NCI-H524 treated with DMSO at 0.1 percent for 48 hours (cell line): ENCODE data around the gene LTB4R2.

Experiments
- DNase-seq: peaks from one replicate; lab custom pipeline; 2025; lab: John Stamatoyannopoulos, UW

Gene LTB4R2

DNA sequence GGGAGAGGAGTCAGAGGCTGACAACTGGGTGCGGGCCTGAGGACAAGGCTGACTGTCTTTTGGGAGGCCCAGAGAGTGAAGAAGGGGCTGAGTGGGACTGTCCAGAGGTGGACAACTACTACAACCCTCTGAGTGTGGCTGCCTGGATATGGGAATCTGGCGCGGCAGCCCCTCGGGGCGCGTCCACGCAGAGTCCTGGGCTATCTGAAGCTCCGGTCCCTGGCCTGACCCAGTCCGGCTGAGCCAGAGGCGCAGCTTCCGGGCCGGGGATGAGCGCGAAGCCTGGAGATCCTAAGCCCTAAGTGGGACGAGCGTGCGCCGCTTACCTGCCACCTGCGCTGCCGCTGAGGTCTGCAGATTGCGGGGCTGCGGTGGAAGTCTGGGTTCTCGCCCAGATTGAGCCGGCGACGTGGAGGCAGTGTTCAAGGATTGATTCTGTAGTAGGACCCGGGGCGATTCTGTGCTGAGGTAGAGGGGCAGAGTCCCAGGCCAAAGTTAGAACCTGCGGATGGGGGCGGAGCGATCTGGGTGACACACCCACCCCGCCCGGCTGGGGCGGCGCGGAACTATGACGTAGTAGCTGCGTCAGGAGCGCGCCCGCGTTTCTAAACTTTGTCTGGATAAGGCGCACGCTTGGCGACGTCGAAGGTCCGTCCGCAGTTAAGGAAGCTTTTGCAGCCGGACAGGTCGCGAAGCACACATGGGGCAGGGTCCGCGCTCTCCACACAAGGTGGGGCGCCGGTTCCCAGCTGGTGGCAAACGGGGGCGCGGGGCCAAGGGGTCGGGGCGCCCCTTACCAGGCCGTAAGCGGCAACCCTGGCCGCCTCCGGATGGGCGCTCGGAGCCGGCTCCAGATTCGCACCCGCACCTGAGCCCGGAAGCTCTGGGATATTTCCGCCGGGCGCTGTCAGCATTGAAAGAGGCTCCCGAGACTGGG lies 10.4 kb upstream of the LTB4R2 start, which contains the start of the genes DHRS1 and NOP9:
DHRS1 (minus strand) TSS at position 526 of the 937 bp plus-strand sequence. CDS start 674 bp downstream, outside the sequence.
NOP9 (plus strand) TSS at position 596 of the 937 bp plus-strand sequence; CDS start at position 701, 105 bp downstream.
- no peak for DNase-seq

DNA sequence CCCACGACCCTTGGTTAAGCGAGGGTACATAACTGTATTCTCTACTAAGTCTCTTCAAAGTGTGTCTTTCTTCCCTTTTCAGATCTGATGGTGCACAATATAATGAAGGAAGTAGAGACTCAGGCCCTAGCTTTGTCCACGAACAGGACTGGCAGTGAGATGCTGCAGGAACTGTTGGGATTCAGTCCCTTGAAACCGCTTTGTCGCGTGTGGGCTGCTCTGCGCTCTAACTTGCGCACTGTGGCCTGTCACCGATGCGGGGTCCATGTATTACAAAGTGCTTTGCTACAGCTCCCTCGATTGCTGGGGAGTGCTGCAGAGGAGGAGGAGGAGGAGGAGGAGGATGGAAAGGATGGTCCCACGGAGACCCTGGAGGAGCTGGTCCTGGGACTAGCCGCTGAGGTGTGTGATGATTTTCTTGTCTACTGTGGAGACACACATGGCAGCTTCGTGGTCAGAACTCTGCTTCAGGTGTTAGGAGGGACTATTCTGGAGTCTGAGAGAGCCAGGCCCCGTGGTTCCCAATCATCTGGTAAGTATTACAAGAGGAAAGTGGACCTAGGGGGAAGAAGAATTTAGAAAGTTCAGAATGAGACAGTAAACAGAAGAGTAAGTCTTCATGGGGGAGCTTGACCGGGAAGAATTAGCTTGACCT lies 9.5 kb upstream of the LTB4R2 start:
- DNase-seq: no peak

DNA sequence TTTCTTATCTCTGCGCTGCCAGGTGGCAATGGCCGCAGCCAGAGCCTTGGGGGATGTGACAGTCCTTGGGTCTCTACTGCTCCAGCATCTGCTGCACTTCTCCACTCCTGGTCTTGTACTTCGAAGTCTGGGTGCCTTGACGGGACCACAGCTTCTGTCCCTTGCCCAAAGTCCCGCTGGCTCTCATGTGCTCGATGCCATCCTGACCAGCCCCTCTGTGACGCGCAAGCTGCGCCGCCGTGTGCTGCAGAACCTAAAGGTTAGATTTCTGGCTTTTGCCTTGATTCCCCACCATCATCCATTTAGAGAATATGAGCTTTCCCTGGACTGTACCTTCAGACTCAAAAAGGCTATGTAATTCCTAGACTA lies 5.9 kb upstream of the LTB4R2 start:
- DNase-seq: no peak

DNA sequence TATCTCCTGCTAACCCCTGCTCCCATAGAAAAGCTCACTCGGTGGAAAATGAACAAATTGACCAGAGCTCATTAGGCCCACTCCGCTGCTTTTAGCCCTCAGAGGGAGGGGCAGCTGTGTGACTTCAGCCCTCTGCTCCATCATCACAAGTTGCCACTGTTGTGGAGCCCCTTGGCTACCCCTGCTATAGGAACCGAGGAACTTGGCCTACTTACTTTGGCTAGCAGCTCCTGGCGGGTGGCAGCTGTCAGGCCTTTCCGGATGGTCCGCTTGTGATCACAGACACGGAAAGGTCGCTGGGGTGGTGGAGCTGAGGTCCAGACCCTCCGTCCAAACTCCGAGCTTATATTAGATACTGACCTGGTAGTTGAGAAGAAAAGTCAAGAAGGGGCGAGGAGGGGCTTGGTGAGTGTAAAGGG lies 2.8 kb upstream of the LTB4R2 start:
- no peak for DNase-seq

DNA sequence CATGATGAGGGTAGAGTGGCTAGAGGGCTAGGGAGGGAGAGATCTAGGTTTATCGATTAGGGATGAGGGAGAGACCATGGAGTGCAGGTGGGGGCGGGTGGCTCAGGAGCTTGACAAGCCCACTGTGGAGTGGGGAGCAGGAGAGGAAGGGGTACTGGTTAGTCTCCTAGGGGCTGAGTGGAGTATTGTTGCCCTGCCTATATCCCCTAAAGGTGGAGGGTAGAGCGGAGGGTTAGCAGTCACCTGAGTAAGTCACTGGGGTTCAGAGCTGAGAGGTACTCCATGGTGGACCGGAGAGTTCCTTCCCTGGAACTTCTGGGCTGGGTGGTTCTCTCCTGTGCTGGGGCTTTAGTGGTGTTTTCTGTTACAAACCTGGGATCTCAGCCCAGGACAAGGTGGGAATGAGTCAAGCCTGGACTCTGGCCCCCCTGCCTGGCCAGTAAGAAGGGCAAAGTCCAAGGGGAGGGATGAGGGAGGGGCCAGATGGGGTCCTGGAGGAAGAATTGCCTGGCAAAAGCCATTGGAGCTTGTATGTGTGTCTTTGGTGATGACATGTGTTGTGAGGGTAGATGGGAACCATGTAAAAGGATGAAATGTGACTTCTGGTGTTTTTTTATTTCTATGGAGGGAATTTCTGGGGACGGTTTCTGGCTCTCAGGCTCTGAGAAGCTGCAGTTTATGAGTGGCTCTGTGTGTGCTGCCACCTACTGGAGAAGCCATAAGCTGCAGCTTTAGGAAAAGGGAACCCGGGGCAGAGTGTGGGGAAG lies 2.2 kb upstream of the LTB4R2 start, which contains the start of gene CIDEB:
CIDEB (minus strand) TSS at position 403 of the 767 bp plus-strand sequence; CDS start at position 284, 119 bp downstream.
- no peak for DNase-seq

DNA sequence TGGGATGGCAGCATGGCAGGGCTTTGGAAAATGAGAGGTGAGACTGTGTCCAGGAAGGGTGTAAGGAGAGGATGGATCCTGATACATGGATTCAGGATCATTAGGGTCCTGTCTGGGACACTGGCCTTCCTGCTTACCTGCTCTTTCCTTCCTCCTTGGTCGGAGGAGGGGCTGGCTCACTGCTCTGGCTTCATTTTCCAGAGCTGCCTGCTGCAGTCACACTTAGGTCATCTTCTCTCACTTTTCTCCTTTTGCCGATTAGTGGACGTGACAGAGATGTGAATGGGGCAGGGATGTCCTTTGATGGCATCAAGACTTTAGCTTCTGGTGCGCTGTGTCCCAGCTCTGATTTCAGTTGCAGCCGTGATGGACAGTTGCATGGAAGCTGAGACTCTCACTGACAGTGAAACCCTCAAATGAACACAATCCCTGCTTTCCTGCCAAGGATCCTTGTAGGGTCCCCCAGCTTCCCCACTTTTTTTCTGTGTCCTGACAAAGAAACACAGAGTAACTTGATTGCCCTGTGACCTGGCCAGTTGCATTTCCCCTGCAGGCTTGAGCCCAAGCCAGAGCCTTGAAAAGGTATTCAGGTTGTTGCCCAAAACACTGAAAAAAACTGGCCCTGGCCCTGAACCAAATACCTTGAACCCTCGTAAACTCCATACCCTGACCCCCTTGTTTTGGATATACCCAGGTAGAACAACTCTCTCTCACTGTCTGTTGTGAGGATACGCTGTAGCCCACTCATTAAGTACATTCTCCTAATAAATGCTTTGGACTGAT lies 1.4 kb upstream of the LTB4R2 start:
- no peak for DNase-seq

DNA sequence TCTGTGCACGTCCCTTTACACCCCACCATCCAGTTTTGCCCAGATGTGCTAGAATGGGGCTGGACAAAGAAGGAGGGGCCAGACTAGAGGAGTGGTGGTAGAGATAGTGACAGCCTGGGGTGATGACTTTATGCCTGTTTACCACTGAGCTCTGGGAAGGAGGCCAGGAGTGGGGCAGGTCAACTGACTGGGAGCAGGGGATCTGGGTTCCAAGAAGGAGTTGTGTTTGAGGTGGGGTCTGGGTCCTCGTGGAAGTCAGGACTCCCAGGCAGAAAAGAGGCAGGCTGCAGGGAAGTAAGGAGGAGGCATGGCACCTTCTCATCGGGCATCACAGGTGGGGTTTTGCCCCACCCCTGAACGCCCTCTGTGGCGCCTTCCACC lies 315 bp downstream of the LTB4R2 start:
- no peak for DNase-seq

DNA sequence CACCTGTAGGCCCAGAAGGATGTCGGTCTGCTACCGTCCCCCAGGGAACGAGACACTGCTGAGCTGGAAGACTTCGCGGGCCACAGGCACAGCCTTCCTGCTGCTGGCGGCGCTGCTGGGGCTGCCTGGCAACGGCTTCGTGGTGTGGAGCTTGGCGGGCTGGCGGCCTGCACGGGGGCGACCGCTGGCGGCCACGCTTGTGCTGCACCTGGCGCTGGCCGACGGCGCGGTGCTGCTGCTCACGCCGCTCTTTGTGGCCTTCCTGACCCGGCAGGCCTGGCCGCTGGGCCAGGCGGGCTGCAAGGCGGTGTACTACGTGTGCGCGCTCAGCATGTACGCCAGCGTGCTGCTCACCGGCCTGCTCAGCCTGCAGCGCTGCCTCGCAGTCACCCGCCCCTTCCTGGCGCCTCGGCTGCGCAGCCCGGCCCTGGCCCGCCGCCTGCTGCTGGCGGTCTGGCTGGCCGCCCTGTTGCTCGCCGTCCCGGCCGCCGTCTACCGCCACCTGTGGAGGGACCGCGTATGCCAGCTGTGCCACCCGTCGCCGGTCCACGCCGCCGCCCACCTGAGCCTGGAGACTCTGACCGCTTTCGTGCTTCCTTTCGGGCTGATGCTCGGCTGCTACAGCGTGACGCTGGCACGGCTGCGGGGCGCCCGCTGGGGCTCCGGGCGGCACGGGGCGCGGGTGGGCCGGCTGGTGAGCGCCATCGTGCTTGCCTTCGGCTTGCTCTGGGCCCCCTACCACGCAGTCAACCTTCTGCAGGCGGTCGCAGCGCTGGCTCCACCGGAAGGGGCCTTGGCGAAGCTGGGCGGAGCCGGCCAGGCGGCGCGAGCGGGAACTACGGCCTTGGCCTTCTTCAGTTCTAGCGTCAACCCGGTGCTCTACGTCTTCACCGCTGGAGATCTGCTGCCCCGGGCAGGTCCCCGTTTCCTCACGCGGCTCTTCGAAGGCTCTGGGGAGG lies 985 bp downstream of the LTB4R2 start, which contains the start of gene LTB4R:
LTB4R (plus strand) TSS at position 857 of the 959 bp plus-strand sequence. CDS start 4,150 bp downstream, outside the sequence.
- DNase-seq: no peak

DNA sequence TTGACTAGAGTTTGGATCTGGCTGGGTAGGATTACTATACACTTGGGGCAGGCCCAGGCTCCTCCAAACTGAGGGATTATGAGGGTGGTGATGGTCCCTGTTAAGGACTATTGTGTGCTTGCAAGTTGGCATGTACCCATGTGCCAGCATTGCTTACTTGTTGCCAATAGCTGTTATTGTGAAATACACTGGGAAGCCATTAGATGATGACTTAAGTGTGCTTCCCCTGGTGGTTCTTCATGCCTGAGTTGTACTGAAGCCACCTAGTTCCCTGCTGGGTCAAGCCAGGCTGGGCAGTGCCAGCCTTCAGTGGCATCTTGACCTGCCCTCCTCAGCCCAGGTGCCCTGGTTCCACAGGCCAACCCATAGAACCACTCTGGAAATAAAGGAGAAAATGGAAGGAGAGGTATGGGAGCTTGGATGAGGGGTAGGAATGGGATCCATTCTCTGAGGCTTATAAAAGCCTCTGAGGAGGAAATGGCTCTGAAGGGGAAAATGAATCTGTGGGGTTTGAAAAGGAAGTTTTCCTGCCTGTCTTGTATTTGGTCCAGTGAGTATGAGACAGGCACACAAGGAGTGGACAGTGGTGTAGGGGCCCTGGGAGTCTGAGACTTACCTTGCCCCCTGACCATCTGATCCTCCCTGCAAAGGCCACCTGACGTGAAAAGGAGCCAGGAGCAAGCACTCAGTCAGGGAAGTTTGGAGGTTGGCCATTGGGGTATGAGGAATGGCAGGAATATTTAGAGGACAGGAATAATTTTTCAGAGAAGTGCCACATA lies 2.1 kb downstream of the LTB4R2 start:
- no peak for DNase-seq

DNA sequence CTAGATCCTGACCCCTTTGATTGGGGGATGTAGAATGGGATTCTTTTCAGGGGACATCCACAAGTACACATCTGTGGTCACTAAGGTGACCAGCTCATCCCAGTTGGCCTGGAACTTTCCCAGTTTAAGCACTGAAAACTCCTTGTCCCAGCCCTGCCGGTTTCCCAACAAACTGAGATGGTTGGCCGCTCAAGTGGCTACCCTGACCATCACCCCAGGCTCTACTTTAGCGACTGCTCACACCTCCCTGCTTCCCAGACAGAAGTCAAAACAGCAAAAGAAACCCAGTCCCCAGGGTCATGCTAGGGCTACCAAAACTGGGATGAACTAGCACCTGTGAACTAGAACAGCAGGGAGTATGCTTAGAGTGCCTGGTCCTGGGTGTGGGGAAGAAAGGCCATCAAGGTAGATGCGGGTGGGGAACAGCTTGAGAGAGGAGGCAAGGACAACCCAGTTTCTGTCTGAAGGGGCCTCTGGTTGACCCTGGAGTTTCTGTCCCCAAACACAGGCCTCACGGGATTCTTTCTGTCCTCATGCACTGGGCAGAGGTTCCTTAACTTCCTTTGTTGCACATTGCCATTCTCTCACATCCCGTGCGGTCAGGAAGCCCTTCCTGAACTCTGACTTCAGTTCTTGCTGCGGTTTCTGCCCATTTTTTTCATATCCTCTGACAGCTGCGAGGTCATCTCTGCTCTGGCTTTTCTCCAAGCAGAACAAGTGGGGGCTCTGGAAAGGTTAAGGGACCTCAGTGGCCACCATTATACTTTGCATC lies 3.0 kb downstream of the LTB4R2 start:
- no peak for DNase-seq

DNA sequence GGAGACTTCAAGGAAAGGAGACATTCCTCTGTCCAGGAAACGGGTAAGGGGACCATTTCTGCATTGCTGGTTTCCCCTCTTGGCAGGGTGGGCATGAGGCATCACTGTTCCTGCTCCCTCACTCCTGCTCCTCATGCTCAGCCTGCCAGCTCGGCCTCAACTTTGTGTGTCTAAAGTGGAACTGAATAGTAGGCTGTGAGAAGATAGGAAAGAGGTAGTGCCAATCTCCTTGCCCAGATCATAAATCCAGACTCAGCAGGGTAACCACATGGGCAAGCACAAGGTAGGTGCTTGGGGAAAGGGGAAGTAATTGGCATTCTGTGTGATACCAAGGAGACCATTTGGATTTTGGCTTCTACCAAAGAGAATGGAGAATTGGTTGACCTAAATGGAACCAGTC lies 4.0 kb downstream of the LTB4R2 start:
- DNase-seq: no peak

DNA sequence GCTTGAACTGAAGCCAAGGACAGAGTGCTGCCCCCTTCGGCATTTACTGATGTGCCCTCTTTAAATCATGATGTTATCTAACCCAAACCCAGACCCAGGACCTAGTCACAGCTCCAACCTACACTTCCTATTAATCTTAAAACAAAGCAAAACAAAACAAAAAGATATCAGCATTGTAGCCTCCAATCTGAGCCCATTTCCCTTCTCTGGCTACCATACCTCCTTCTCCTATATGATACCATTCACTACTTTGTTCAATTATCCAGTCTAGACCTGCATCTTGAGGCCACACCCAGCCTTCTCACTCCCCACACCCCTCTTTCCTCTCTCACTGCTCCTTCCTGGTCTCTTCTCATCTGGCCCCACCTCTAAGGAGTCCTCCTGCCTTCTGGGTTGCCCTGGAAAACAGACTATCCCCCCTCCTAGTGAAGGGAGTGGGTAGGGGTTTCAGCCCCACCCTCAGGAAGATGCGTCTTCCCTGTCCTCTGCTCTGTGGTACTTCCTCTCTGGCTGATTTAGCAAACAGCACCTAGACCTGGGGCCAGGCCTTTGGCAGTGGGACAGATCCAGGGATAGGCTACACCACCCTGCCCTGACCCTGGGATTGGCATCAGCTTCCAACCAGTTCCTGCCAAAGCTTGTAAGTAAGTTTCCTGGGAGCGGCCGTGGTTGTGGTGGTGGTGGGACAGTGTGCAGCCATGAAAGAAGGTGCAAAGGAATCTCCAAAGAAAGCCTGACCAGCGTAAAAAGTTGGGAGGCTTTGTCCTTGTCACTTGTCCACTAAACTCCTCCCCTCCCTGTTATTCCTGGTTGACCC lies 4.6 kb downstream of the LTB4R2 start:
- DNase-seq: no peak

DNA sequence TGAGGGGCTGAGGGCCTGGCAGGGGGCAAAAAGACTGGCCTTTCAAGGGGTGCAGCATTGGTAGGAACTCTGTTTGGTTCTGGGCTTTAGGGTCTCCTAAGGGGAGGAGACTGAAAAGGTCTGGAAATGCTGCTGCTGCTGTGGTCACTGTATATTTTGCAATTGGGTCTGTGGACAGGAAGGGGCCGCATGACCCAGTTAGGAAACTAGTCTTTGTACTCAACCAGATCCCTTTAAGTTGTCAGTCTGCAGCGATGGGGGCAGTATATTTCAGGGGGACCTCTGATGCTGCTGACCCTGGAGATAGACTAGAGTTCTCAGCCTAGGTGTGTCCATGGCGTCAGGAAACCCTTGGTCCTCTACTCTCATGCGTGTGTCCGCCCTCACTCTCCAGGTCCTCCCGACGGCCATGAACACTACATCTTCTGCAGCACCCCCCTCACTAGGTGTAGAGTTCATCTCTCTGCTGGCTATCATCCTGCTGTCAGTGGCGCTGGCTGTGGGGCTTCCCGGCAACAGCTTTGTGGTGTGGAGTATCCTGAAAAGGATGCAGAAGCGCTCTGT lies 5.4 kb downstream of the LTB4R2 start:
- no peak for DNase-seq

DNA sequence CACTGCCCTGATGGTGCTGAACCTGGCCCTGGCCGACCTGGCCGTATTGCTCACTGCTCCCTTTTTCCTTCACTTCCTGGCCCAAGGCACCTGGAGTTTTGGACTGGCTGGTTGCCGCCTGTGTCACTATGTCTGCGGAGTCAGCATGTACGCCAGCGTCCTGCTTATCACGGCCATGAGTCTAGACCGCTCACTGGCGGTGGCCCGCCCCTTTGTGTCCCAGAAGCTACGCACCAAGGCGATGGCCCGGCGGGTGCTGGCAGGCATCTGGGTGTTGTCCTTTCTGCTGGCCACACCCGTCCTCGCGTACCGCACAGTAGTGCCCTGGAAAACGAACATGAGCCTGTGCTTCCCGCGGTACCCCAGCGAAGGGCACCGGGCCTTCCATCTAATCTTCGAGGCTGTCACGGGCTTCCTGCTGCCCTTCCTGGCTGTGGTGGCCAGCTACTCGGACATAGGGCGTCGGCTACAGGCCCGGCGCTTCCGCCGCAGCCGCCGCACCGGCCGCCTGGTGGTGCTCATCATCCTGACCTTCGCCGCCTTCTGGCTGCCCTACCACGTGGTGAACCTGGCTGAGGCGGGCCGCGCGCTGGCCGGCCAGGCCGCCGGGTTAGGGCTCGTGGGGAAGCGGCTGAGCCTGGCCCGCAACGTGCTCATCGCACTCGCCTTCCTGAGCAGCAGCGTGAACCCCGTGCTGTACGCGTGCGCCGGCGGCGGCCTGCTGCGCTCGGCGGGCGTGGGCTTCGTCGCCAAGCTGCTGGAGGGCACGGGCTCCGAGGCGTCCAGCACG lies 6.1 kb downstream of the LTB4R2 start:
- no peak for DNase-seq

DNA sequence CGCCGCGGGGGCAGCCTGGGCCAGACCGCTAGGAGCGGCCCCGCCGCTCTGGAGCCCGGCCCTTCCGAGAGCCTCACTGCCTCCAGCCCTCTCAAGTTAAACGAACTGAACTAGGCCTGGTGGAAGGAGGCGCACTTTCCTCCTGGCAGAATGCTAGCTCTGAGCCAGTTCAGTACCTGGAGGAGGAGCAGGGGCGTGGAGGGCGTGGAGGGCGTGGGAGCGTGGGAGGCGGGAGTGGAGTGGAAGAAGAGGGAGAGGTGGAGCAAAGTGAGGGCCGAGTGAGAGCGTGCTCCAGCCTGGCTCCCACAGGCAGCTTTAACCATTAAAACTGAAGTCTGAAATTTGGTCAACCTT lies 6.6 kb downstream of the LTB4R2 start:
- no peak for DNase-seq

DNA sequence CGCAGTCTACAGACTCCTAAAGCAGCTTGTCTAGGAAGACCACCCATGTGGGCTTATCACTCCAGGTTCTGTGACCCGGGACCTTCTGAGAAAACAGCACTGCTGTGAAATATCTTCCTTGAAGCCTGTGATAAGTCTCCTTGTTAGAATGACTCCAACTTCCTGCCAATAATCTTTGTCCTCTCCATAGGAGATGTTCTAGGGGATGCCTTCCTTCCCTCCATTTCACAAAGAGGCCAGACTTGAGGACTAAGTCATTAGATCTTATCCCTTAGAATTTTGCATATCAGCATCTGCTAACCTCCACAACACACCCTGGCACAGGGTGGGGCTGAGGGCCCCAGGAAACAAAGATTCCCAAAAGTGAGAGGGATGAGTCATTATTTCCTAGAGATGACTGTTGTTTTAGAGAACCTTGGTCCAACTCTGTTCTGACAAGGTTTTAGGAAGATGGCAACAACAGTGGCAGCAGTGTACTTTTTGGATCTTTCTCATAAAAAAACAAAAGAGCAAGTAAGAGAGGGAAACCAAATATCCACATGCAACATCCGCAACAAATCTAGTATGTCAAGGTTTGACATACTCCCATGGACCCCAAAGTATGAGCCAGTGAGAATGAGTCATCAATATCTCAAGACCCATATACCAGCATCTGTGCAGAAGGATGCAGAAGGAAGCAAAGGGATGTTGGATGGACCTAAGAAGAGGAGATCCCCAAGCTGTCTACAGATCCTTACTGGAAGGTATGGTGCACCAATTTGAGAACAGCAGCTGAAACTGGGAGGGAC lies 7.4 kb downstream of the LTB4R2 start:
- DNase-seq: no peak
